SK-N-SH (cell line): Measurements from ENCODE around the gene SYT6.

ENCODE experiments used
- NFIC ChIP-seq: IDR thresholded peaks from 2 replicates; pipeline ENCODE4 v1.4.0; 2012; ENCODE audit warnings: borderline replicate concordance
- NRF1 ChIP-seq: IDR thresholded peaks from 2 replicates; pipeline ENCODE4 v1.6.1; 2012; ENCODE audit warnings: low read depth, mild to moderate bottlenecking, low read length
- RFX5 ChIP-seq: IDR thresholded peaks from 2 replicates; pipeline ENCODE4 v1.6.1; 2012; ENCODE audit warnings: mild to moderate bottlenecking, improper control_type of control experiment, low read length
- RXRA ChIP-seq: IDR thresholded peaks from 2 replicates; pipeline ENCODE4 v1.4.0; 2012; ENCODE audit warnings: low read depth, mild to moderate bottlenecking, borderline replicate concordance
- YY1 ChIP-seq: IDR thresholded peaks from 2 replicates; pipeline ENCODE4 v1.4.0; 2012; ENCODE audit warnings: low read depth, mild to moderate bottlenecking
- TF ChIP-seq, protein P1 (sequence below): fragments of 200-600 bp; sonication (generic); IDR thresholded peaks from 2 replicates; pipeline ENCODE4 v1.6.1; 2017; ENCODE audit warnings: antibody characterized with exemption, mild to moderate bottlenecking, moderate library complexity
- TF ChIP-seq, protein P2 (sequence below): IDR thresholded peaks from 2 replicates; pipeline ENCODE4 v1.4.0; 2012; ENCODE audit warnings: low read depth, borderline replicate concordance
- TF ChIP-seq, protein P3 (sequence below): fragments of 150-350 bp; IDR thresholded peaks from 2 replicates; pipeline ENCODE4 v1.6.1; 2016; ENCODE audit warnings: mild to moderate bottlenecking, low read depth, low read length

DNA sequence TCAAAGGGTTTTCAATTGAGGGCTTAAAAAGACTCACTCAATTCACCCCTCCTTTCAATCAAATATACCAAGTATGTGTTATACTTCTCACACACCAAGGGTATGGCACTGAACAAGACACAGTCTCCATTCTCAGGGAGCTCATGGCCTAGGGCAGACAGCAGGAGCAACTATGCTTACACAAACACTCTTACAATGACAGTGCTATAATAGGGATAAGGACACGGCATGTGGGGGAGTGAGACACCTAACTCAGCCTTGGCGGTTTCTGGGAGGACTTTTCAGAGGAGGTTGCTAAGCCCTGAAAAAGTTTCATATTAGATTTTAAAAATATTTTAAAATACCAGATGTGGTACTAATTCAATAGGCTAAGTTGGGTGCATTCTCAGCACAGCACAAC, 22.7 kb upstream of the SYT6 start:
- TF ChIP-seq, protein P1, sequence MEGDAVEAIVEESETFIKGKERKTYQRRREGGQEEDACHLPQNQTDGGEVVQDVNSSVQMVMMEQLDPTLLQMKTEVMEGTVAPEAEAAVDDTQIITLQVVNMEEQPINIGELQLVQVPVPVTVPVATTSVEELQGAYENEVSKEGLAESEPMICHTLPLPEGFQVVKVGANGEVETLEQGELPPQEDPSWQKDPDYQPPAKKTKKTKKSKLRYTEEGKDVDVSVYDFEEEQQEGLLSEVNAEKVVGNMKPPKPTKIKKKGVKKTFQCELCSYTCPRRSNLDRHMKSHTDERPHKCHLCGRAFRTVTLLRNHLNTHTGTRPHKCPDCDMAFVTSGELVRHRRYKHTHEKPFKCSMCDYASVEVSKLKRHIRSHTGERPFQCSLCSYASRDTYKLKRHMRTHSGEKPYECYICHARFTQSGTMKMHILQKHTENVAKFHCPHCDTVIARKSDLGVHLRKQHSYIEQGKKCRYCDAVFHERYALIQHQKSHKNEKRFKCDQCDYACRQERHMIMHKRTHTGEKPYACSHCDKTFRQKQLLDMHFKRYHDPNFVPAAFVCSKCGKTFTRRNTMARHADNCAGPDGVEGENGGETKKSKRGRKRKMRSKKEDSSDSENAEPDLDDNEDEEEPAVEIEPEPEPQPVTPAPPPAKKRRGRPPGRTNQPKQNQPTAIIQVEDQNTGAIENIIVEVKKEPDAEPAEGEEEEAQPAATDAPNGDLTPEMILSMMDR: no peak
- TF ChIP-seq NFIC: no peak
- no peak for TF ChIP-seq YY1
- no peak for TF ChIP-seq NRF1
- TF ChIP-seq, protein P2, sequence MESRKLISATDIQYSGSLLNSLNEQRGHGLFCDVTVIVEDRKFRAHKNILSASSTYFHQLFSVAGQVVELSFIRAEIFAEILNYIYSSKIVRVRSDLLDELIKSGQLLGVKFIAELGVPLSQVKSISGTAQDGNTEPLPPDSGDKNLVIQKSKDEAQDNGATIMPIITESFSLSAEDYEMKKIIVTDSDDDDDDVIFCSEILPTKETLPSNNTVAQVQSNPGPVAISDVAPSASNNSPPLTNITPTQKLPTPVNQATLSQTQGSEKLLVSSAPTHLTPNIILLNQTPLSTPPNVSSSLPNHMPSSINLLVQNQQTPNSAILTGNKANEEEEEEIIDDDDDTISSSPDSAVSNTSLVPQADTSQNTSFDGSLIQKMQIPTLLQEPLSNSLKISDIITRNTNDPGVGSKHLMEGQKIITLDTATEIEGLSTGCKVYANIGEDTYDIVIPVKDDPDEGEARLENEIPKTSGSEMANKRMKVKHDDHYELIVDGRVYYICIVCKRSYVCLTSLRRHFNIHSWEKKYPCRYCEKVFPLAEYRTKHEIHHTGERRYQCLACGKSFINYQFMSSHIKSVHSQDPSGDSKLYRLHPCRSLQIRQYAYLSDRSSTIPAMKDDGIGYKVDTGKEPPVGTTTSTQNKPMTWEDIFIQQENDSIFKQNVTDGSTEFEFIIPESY: no peak
- TF ChIP-seq RFX5: no peak
- TF ChIP-seq, protein P3, sequence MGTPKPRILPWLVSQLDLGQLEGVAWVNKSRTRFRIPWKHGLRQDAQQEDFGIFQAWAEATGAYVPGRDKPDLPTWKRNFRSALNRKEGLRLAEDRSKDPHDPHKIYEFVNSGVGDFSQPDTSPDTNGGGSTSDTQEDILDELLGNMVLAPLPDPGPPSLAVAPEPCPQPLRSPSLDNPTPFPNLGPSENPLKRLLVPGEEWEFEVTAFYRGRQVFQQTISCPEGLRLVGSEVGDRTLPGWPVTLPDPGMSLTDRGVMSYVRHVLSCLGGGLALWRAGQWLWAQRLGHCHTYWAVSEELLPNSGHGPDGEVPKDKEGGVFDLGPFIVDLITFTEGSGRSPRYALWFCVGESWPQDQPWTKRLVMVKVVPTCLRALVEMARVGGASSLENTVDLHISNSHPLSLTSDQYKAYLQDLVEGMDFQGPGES: no peak
- TF ChIP-seq RXRA: no peak
